Measurements from ENCODE around the gene CD59.
"Not testable (repeated sequence)": the region's sequence is repeated elsewhere in the genome, so short reads cannot be mapped to it uniquely, and the experiment has no call there.

DNA sequence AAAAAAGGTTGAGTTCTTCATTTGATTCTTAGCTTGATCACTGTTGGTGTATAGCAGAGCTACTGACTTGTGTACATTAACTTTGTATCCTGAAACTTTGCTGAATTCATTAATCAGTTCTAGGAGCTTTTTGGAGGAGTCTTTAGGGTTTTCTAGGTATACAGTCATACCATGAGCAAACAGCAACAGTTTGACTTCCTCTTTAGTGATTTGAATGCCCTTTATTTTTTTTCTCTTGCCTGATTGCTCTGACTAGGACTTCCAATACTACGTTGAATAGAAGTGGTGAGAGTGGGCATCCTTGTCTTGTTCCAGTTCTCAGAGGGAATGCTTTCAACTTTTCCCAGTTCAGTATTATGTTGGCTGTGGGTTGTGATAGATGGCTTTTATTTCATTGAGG, 57.6 kb downstream of the CD59 start:
- TF ChIP-seq TAF1 (IDR thresholded peaks at IDR 0.05; ENCODE audit: borderline replicate concordance, low read depth, low read length); POLR2A (IDR thresholded peaks at IDR 0.05; ENCODE audit: low read depth, low read length): not testable (repeated sequence)
